Measurements from ENCODE around the gene FAT1.
A peak's percentile ranks its signal among the peaks of the same experiment; 100 is the strongest.

FAT1 gene

DNA sequence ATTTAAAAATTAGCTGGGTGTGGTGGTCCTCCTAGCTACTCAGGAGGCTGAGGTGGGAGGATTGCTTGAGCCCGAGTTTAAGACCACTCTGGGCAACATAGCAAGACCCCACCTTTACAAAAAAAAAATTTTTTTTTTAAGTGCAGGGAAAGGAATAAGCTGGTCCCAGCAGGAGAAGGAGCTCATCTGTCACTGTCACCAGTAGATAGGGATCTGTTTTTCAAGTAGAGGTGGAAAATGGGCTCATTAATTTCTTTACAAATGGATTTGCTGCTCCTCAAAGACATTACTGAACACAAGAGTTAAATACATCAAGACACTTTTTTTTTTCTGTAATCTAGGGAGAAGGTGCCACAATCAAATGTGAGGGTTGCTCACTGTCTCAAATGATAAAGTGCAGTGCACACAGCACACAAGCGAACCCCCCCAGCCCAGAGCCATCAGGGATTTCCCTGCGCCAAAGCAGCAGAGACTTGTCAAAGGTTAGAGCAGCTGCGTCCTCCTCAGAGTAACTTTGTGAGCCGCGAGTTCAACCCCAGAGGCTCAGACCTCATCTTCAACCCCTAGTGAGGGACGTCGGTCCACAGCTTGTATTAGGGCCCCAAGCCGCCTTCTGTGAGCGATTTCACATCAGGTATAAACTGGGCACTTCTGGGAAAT is 154.0 kb downstream of the FAT1 start:
- DNase-seq (ENCODE audit: low read depth): no peak
- H3K4me3 ChIP-seq (ENCODE audit: low read length): peak overlapping the region; percentile 11

GRCh38 chr4:186566068-186566467 is 157.6 kb downstream of the FAT1 start:
- DNase-seq (ENCODE audit: low read depth): peak; percentile 33
- no peak overlapping the region for H3K4me3 ChIP-seq (ENCODE audit: low read length)

More for the DNA sequence above, 154.0 kb downstream of the FAT1 start:
- TF ChIP-seq CTCF (IDR thresholded peaks at IDR 0.05; ENCODE audit: insufficient read depth, low read depth, low read length, missing control alignments): no peak

DNA sequence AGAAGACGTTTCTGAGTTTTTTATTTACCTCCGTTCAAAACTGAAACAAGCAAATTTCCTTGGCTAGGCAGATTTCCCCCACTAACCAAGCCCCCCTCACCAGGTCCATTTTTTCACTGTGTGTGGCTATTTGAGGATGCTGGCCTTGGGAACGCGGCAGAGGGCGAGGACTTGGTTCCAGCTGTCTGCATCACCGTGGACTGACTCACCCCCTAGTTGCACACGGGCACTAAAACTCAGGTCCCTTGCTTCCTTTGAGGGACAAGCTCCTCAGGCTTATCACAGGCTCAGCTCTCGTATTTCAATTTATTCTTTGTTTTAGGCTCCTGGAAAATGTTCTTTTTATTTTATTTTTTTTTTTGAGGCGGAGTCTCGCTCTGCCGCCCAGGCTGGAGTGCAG is 159.9 kb downstream of the FAT1 start:
- no peak for TF ChIP-seq CTCF (IDR thresholded peaks at IDR 0.05; ENCODE audit: insufficient read depth, low read depth, low read length, missing control alignments)
- no peak overlapping the region for H3K4me3 ChIP-seq (ENCODE audit: low read length)
- no peak for DNase-seq (ENCODE audit: low read depth)

More at GRCh38 chr4:186566068-186566467, 157.6 kb downstream of the FAT1 start:
- no peak for TF ChIP-seq CTCF (IDR thresholded peaks at IDR 0.05; ENCODE audit: insufficient read depth, low read depth, low read length, missing control alignments)

DNA sequence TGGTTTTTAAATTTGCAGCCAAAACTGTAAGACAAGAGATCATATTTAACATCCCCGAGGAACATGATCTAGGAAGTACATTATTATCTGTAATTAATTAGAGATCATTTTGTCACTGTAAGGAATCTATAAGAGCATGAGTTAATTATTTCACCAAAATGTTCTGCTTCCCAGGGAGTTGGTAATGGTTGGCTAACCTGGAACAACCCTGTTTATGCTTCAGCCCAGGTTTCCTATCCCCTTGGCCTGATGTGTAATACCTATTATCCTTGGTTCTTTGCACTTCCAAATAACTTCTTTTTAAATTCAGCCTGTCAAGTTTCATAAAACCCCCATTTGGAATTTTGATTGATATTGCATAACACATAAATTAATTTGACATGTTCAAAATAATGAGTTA is 161.9 kb downstream of the FAT1 start:
- H3K4me3 ChIP-seq (ENCODE audit: low read length): no peak overlapping the region
- no peak for TF ChIP-seq CTCF (IDR thresholded peaks at IDR 0.05; ENCODE audit: insufficient read depth, low read depth, low read length, missing control alignments)
- no peak for DNase-seq (ENCODE audit: low read depth)

DNA sequence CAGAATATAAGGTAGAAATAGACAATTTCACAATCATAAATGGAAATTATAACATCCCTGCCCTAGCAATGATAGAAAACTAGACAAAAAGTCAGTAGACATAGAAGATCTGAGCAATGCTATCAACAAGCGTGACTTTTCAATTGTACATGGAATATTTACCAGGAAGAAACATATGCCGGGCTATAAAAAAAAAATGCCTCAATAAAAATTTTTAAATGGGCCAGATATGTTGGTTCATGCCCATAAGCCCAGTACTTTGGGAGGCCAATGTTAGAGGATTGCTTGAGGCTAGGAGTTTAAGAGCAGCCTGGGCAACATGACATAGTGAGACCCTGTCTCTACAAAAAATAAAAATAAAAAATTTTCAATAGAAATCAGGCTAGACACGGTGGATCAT is 163.0 kb downstream of the FAT1 start:
- no peak for TF ChIP-seq CTCF (IDR thresholded peaks at IDR 0.05; ENCODE audit: insufficient read depth, low read depth, low read length, missing control alignments)
- DNase-seq (ENCODE audit: low read depth): no peak
- H3K4me3 ChIP-seq (ENCODE audit: low read length): no peak overlapping the region

DNA sequence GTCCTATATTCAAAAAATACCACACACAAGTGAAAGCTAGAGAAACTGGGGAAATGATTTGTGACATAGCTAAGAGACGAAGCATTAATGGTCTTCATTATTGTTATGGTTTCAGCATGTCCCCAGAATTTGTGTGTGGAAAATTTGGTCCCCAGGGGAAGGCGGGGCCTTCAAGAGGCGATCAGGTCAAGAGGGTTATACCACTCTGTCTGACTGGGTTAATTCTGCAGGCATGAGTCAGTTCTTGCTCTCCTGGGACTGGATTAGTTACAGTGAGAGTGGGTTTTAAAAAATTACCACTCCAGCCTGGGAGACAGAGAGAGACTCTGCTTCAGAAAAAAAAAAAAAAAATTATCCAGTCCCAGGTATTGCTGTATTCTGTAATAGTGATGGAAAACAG is 166.2 kb downstream of the FAT1 start:
- TF ChIP-seq CTCF (IDR thresholded peaks at IDR 0.05; ENCODE audit: insufficient read depth, low read depth, low read length, missing control alignments): no peak
- peak; percentile 35 for DNase-seq (ENCODE audit: low read depth)
- no peak overlapping the region for H3K4me3 ChIP-seq (ENCODE audit: low read length)

- no peak for TF ChIP-seq CTCF (IDR thresholded peaks at IDR 0.05; ENCODE audit: insufficient read depth, low read depth, low read length, missing control alignments)
- DNase-seq (ENCODE audit: low read depth): no peak
- no peak overlapping the region for H3K4me3 ChIP-seq (ENCODE audit: low read length)
Observed at GRCh38 chr4:186557061-186557460, 166.6 kb downstream of the FAT1 start.

Data from epithelial cell of esophagus (primary cell).